ENCODE results near the gene KBTBD4. TPM values are rescaled to one million over a fixed set of nuclear protein-coding genes. Genes with fewer than 3 reads are reported as not detected.

The KBTBD4 gene
- total RNA-seq, 1 experiment from 2014 or later = 42.8 TPM

DNA sequence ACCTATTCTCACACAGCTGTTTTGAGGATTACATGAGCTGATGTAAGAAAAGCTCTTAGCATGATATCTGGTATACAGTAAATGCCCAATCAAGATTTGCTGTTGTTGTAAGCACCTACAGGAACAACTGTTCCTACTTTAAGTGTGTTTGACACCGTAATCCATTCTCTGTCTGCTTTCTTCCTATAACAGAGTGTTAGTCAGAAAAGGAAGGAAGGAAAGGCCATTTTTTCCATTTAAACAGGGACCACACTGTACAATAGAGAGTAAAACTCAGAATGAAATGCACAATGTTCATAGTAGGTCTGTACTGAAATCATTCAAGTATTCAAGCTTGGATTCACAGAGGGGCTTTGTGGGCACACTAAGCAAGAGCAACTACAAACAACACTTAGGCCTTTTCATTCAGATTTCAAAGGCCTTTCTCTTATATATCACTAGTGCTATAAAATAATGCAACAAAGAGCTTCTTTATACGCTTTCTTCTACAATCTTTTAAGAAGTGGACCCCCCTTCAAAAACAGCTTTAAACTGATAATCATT is 42.1 kb upstream of the KBTBD4 start:
- no TSS peak for BruUV-seq (replicated peaks)

DNA sequence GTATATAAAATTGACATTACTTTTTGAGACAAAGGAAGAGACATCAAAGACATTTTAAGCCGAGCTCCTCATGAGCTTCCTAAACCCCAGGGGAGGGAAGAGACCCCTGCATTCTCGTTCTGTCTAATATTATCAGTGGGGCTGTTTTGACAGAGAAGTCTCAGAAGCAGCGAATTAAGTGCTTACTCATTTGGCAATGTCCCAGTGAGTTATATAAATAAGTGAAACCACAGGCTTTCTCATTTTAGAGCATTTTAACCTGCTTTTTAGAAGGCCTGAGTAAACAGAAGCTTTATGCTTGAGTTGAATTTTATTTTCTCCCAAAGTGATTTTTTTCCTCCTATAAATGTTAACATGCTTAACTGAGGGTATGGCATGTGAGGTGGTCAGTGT is 38.6 kb upstream of the KBTBD4 start:
- intact Hi-C loops (cut with micrococcal nuclease; ENCODE audit: unreplicated experiment) = loop anchor here (2.0 kb wide), 1 partner anchor 243 kb away; no protein-coding TSS in a partner anchor
- no peak for DNase-seq (ENCODE audit: low spot score)
- Histone ChIP-seq H3K4me3 (ENCODE audit: low read depth, low read length, poor library complexity, severe bottlenecking) (no peak overlapping the region), H3K36me3 (ENCODE audit: insufficient read depth, low read length, poor library complexity, severe bottlenecking) (peaks cover 52% of the 10 kb centered on the region), H3K9me3 (ENCODE audit: low read depth, low read length, poor library complexity, severe bottlenecking) (no peaks in the 10 kb centered on the region), H3K4me1 (ENCODE audit: insufficient read depth, low read length, poor library complexity, severe bottlenecking) (no peaks in the 10 kb centered on the region), H3K27ac (ENCODE audit: low read depth, low read length, poor library complexity, severe bottlenecking) (no peak overlapping the region), H3K27me3 (replicated peaks; ENCODE audit: insufficient read depth, low read depth, low read length, poor library complexity) (no peaks in the 10 kb centered on the region)
- CTCF ChIA-PET = interaction anchor here (0.6 to 1.5 kb wide), 3 partner anchors 179 to 491 kb away, joined by 4 to 10 read pairs (median 5); no protein-coding TSS in a partner anchor
- POLR2A ChIA-PET (ENCODE audit: low non-redundant PET) = no interaction called here
- TF ChIP-seq, protein P1, sequence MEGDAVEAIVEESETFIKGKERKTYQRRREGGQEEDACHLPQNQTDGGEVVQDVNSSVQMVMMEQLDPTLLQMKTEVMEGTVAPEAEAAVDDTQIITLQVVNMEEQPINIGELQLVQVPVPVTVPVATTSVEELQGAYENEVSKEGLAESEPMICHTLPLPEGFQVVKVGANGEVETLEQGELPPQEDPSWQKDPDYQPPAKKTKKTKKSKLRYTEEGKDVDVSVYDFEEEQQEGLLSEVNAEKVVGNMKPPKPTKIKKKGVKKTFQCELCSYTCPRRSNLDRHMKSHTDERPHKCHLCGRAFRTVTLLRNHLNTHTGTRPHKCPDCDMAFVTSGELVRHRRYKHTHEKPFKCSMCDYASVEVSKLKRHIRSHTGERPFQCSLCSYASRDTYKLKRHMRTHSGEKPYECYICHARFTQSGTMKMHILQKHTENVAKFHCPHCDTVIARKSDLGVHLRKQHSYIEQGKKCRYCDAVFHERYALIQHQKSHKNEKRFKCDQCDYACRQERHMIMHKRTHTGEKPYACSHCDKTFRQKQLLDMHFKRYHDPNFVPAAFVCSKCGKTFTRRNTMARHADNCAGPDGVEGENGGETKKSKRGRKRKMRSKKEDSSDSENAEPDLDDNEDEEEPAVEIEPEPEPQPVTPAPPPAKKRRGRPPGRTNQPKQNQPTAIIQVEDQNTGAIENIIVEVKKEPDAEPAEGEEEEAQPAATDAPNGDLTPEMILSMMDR (conservative IDR thresholded peaks at IDR 0.05; ENCODE audit: low read depth, low read length) = no peak; the same call in 1 of the 2 replicates
- TF ChIP-seq EZH2 (IDR thresholded peaks at IDR 0.05; ENCODE audit: borderline replicate concordance, low read depth, low read length, poor library complexity, severe bottlenecking) = no peak
- TSS peak; percentile 11 for BruUV-seq (replicated peaks)

More for the DNA sequence above, 42.1 kb upstream of the KBTBD4 start:
- H3K36me3 ChIP-seq (ENCODE audit: insufficient read depth, low read length, poor library complexity, severe bottlenecking) = peaks cover 84% of the 10 kb centered on the region
- no peaks in the 10 kb centered on the region for H3K9me3 ChIP-seq (ENCODE audit: low read depth, low read length, poor library complexity, severe bottlenecking)
- no peak overlapping the region for H3K4me3 ChIP-seq (ENCODE audit: low read depth, low read length, poor library complexity, severe bottlenecking)
- H3K27me3 ChIP-seq (replicated peaks; ENCODE audit: insufficient read depth, low read depth, low read length, poor library complexity) = no peaks in the 10 kb centered on the region
- no peak for DNase-seq (ENCODE audit: low spot score)
- H3K4me1 ChIP-seq (ENCODE audit: insufficient read depth, low read length, poor library complexity, severe bottlenecking) = no peaks in the 10 kb centered on the region
- no peak overlapping the region for H3K27ac ChIP-seq (ENCODE audit: low read depth, low read length, poor library complexity, severe bottlenecking)
- intact Hi-C loops (cut with micrococcal nuclease; ENCODE audit: unreplicated experiment) = no loop called here
- TF ChIP-seq, protein P1 (conservative IDR thresholded peaks at IDR 0.05; ENCODE audit: low read depth, low read length) = no peak
- TF ChIP-seq EZH2 (IDR thresholded peaks at IDR 0.05; ENCODE audit: borderline replicate concordance, low read depth, low read length, poor library complexity, severe bottlenecking) = no peak
- ChIA-PET POLR2A (ENCODE audit: low non-redundant PET) (no interaction called here), CTCF (no interaction called here)

DNA sequence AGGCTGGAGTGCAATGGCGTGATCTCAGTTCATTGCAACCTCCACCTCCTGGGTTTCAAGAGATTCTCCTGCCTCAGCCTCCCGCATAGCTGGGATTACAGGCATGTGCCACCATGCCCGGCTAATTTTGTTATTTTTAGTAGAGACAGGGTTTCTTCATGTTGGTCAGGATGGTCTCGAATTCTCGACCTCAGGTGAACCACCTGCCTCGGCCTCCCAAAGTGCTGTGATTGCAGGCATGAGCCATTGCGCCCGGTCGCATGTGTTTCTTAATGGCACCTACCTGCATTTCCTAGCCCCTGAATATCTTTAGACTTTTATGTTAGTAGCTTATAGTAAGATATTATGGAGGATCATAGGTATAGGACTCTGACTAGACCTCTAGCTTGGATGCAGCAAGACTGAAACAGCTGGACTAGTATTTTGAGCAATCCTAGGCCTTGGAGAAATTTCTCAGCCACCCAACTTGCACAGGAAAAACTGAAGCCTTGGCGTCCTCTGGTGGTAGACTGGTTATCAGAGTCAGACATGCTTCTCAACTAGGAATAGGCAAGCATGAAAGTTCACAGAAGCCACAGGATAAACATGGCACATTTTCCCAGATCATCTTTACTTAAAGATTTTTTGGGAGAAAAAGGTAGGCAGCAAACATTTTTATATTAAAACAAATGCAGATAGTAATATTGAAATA is 38.1 kb upstream of the KBTBD4 start:
- DNase-seq (ENCODE audit: low spot score) = peak; percentile 82
- no TSS peak for BruUV-seq (replicated peaks)
- H3K4me1 ChIP-seq (ENCODE audit: insufficient read depth, low read length, poor library complexity, severe bottlenecking) = no peaks in the 10 kb centered on the region
- CTCF ChIA-PET = interaction anchor here (0.6 to 1.5 kb wide), 4 partner anchors 8 to 491 kb away, joined by 4 to 13 read pairs (median 8); no protein-coding TSS in a partner anchor
- no peaks in the 10 kb centered on the region for H3K27me3 ChIP-seq (replicated peaks; ENCODE audit: insufficient read depth, low read depth, low read length, poor library complexity)
- peaks cover 47% of the 10 kb centered on the region for H3K36me3 ChIP-seq (ENCODE audit: insufficient read depth, low read length, poor library complexity, severe bottlenecking)
- no peak for TF ChIP-seq EZH2 (IDR thresholded peaks at IDR 0.05; ENCODE audit: borderline replicate concordance, low read depth, low read length, poor library complexity, severe bottlenecking)
- TF ChIP-seq, protein P1 (conservative IDR thresholded peaks at IDR 0.05; ENCODE audit: low read depth, low read length) = peak; percentile 93
- POLR2A ChIA-PET (ENCODE audit: low non-redundant PET) = interaction anchor here (0.5 kb wide), 1 partner anchor 16 kb away, joined by 3 read pairs; no protein-coding TSS in a partner anchor
- intact Hi-C loops (cut with micrococcal nuclease; ENCODE audit: unreplicated experiment) = loop anchor here (2.0 kb wide), 1 partner anchor 242 kb away; no protein-coding TSS in a partner anchor
- no peak overlapping the region for H3K4me3 ChIP-seq (ENCODE audit: low read depth, low read length, poor library complexity, severe bottlenecking)
- H3K9me3 ChIP-seq (ENCODE audit: low read depth, low read length, poor library complexity, severe bottlenecking) = no peaks in the 10 kb centered on the region
- no peak overlapping the region for H3K27ac ChIP-seq (ENCODE audit: low read depth, low read length, poor library complexity, severe bottlenecking)

All from A673 (cell line).